ENCODE measurements around the gene EDAR. TPM values are rescaled to one million over a fixed set of nuclear protein-coding genes. Genes with fewer than 3 reads are reported as not detected.

EDAR gene
- total RNA-seq, 2 donors from 2014 or later, result not detected

- Mint-ChIP-seq H3K27me3 (peaks cover 0 to 8% of the 10 kb centered on the region in 2 donors), H3K4me1 (ENCODE audit: low read depth in 2 of 2) (no peaks in the 10 kb centered on the region)
These were observed 64.3 kb downstream of the EDAR start for GRCh38 chr2:108924580-108925251.

GRCh38 chr2:108923736-108924579 lies 65.1 kb downstream of the EDAR start:
- H3K27ac Mint-ChIP-seq, result no peak overlapping the region
- ATAC-seq, result no peak
- H3K4me3 Mint-ChIP-seq, result no peak overlapping the region
- DNase-seq (ENCODE audit: low spot score), result no peak
- H3K9me3 Mint-ChIP-seq, result no peaks in the 10 kb centered on the region
- H3K36me3 Mint-ChIP-seq, result no peaks in the 10 kb centered on the region
- no peaks in the 10 kb centered on the region for H3K4me1 Mint-ChIP-seq (ENCODE audit: low read depth in 2 of 2)
- peaks cover 0 to 8% of the 10 kb centered on the region in 2 donors for H3K27me3 Mint-ChIP-seq

More at GRCh38 chr2:108924580-108925251, 64.3 kb downstream of the EDAR start:
- H3K4me3 Mint-ChIP-seq, result no peak overlapping the region
- no peak for DNase-seq (ENCODE audit: low spot score)
- no peaks in the 10 kb centered on the region for H3K9me3 Mint-ChIP-seq
- no peak for ATAC-seq
- no peak overlapping the region for H3K27ac Mint-ChIP-seq
- H3K36me3 Mint-ChIP-seq, result no peaks in the 10 kb centered on the region

GRCh38 chr2:108923019-108923700 lies 65.9 kb downstream of the EDAR start:
- no peak overlapping the region for H3K27ac Mint-ChIP-seq
- DNase-seq (ENCODE audit: low spot score), result no peak
- no peaks in the 10 kb centered on the region for H3K9me3 Mint-ChIP-seq
- ATAC-seq, result no peak
- H3K36me3 Mint-ChIP-seq, result no peaks in the 10 kb centered on the region
- no peaks in the 10 kb centered on the region for H3K4me1 Mint-ChIP-seq (ENCODE audit: low read depth in 2 of 2)
- H3K4me3 Mint-ChIP-seq, result no peak overlapping the region
- peaks cover 0 to 2% of the 10 kb centered on the region in 2 donors for H3K27me3 Mint-ChIP-seq

GRCh38 chr2:108922141-108922915 lies 66.7 kb downstream of the EDAR start:
- H3K9me3 Mint-ChIP-seq, result no peaks in the 10 kb centered on the region
- no peak overlapping the region for H3K27ac Mint-ChIP-seq
- no peak for ATAC-seq

GRCh38 chr2:108921096-108922030 lies 67.7 kb downstream of the EDAR start:
- Mint-ChIP-seq H3K4me1 (ENCODE audit: low read depth in 2 of 2) (no peaks in the 10 kb centered on the region), H3K4me3 (no peak overlapping the region), H3K36me3 (no peaks in the 10 kb centered on the region), H3K9me3 (no peaks in the 10 kb centered on the region), H3K27me3 (no peaks in the 10 kb centered on the region), H3K27ac (no peak overlapping the region)
- ATAC-seq, result no peak
- DNase-seq (ENCODE audit: low spot score), result no peak

More at GRCh38 chr2:108922141-108922915, 66.7 kb downstream of the EDAR start:
- no peak overlapping the region for H3K4me3 Mint-ChIP-seq
- H3K36me3 Mint-ChIP-seq, result no peaks in the 10 kb centered on the region
- H3K4me1 Mint-ChIP-seq (ENCODE audit: low read depth in 2 of 2), result no peaks in the 10 kb centered on the region
- DNase-seq (ENCODE audit: low spot score), result no peak
- H3K27me3 Mint-ChIP-seq, result no peaks in the 10 kb centered on the region

GRCh38 chr2:108920686-108921085 lies 68.3 kb downstream of the EDAR start:
- H3K9me3 Mint-ChIP-seq, result no peaks in the 10 kb centered on the region
- H3K36me3 Mint-ChIP-seq, result no peaks in the 10 kb centered on the region
- H3K27ac Mint-ChIP-seq, result no peak overlapping the region
- no peaks in the 10 kb centered on the region for H3K27me3 Mint-ChIP-seq
- DNase-seq (ENCODE audit: low spot score) (no peak), ATAC-seq (no peak)
- no peak overlapping the region for H3K4me3 Mint-ChIP-seq
- no peaks in the 10 kb centered on the region for H3K4me1 Mint-ChIP-seq (ENCODE audit: low read depth in 2 of 2)

GRCh38 chr2:108919571-108920373 lies 69.2 kb downstream of the EDAR start:
- no peaks in the 10 kb centered on the region for H3K4me1 Mint-ChIP-seq (ENCODE audit: low read depth in 2 of 2)
- H3K36me3 Mint-ChIP-seq, result no peaks in the 10 kb centered on the region
- no peaks in the 10 kb centered on the region for H3K9me3 Mint-ChIP-seq
- ATAC-seq (no peak), DNase-seq (ENCODE audit: low spot score) (no peak)
- H3K27me3 Mint-ChIP-seq, result no peaks in the 10 kb centered on the region
- no peak overlapping the region for H3K27ac Mint-ChIP-seq
- no peak overlapping the region for H3K4me3 Mint-ChIP-seq

- Mint-ChIP-seq H3K36me3 (no peaks in the 10 kb centered on the region), H3K9me3 (no peaks in the 10 kb centered on the region), H3K27ac (no peak overlapping the region), H3K27me3 (no peaks in the 10 kb centered on the region), H3K4me3 (no peak overlapping the region), H3K4me1 (ENCODE audit: low read depth in 2 of 2) (no peaks in the 10 kb centered on the region)
- no peak for ATAC-seq
- no peak for DNase-seq (ENCODE audit: low spot score)
These were observed 70.1 kb downstream of the EDAR start for GRCh38 chr2:108918941-108919341.

- Mint-ChIP-seq H3K9me3 (no peaks in the 10 kb centered on the region), H3K4me3 (no peak overlapping the region), H3K4me1 (ENCODE audit: low read depth in 2 of 2) (no peaks in the 10 kb centered on the region), H3K27me3 (no peaks in the 10 kb centered on the region), H3K36me3 (no peaks in the 10 kb centered on the region), H3K27ac (no peak overlapping the region)
- DNase-seq (ENCODE audit: low spot score) (no peak), ATAC-seq (no peak)
These were observed 70.7 kb downstream of the EDAR start for GRCh38 chr2:108918156-108918874.

GRCh38 chr2:108917526-108917925 lies 71.5 kb downstream of the EDAR start:
- ATAC-seq, result no peak
- Mint-ChIP-seq H3K27ac (no peak overlapping the region), H3K36me3 (no peaks in the 10 kb centered on the region), H3K27me3 (no peaks in the 10 kb centered on the region), H3K4me1 (ENCODE audit: low read depth in 2 of 2) (no peaks in the 10 kb centered on the region), H3K4me3 (no peak overlapping the region), H3K9me3 (no peaks in the 10 kb centered on the region)
- DNase-seq (ENCODE audit: low spot score), result no peak

- H3K4me1 Mint-ChIP-seq (ENCODE audit: low read depth in 2 of 2), result no peaks in the 10 kb centered on the region
- ATAC-seq, result no peak
These were observed 72.1 kb downstream of the EDAR start for GRCh38 chr2:108916796-108917421.

More at GRCh38 chr2:108916796-108917421, 72.1 kb downstream of the EDAR start:
- Mint-ChIP-seq H3K36me3 (no peaks in the 10 kb centered on the region), H3K9me3 (no peaks in the 10 kb centered on the region), H3K27ac (no peak overlapping the region), H3K27me3 (no peaks in the 10 kb centered on the region), H3K4me3 (no peak overlapping the region)
- no peak for DNase-seq (ENCODE audit: low spot score)
